Right atrium auricular region (tissue), 2 donors: ENCODE measurements around the gene RAB11FIP5. TPM values are rescaled to one million over a fixed set of nuclear protein-coding genes. Genes with fewer than 3 reads are reported as not detected.
"Not testable (repeated sequence)": the region's sequence is repeated elsewhere in the genome, so short reads cannot be mapped to it uniquely, and the experiment has no call there.

Source experiments
- DNase-seq: peaks from one replicate; pipeline ENCODE4 v3.0.0-alpha.2; 2019; ENCODE audit warnings: low spot score
- H3K27ac ChIP-seq, 2 donors: fragments of 200-600 bp; sonication (generic); 1 replicate in 1 of 2; 2 replicates in 1 of 2; pipeline ENCODE4 v1.5.1; 2016 to 2019
- H3K27me3 ChIP-seq, 2 donors: fragments of 200-600 bp; sonication (generic); one replicate each; pipeline versions ENCODE4 v1.5.1 to v1.6.0; 2017 to 2019
- H3K36me3 ChIP-seq: fragments of 200-600 bp; sonication (generic); one replicate; pipeline ENCODE4 v1.5.1; 2016
- H3K4me1 ChIP-seq, 2 donors: fragments of 200-600 bp; sonication (generic); one replicate each; pipeline versions ENCODE4 v1.5.1 to v1.6.0; 2017 to 2019
- H3K4me3 ChIP-seq, 2 donors: fragments of 200-600 bp; sonication (generic); 1 replicate in 1 of 2; 2 replicates in 1 of 2; pipeline ENCODE4 v1.5.1; 2017 to 2019; ENCODE audit warnings: mild to moderate bottlenecking in 1 of 2, moderate library complexity in 1 of 2
- H3K9me3 ChIP-seq, 2 donors: fragments of 200-600 bp; sonication (generic); one replicate each; pipeline ENCODE4 v1.5.1; 2019
- total RNA-seq, 2 donors: library from RNA; depleted of rRNA; stranded (reverse); fragments of >200 nt; gene quantifications; one replicate each; pipeline ENCODE4 v1.1.0, GENCODE V29; 2016
- TF ChIP-seq, protein P1 (sequence below), 2 donors: fragments of 200-600 bp; sonication (generic); IDR thresholded peaks; one replicate each; pipeline ENCODE4 v1.5.1; 2019; ENCODE audit warnings: antibody characterized with exemption in 2 of 2

Gene RAB11FIP5
- total RNA-seq, 2 donors from 2014 or later = 28.6 to 34.1 TPM

DNA sequence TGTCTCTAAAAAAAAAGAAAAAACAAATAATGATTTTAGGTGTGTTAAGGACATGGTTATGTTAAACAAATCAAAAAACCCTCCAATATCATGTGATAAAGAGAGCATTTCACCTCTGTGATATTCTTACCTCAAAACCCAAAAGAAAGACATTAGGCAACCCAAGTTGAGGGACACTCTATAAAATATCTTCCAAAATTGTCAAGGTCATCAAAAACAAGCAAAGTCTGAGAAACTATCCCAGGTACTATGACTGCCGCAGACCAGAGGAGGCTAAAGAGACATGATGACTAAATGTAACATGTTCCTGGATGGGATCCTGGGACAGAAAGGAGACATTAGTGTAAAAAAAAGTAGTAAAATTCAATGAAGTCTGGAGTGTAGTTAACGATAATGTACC, 45.7 kb downstream of the RAB11FIP5 start:
- Histone ChIP-seq H3K27ac (no peak overlapping the region), H3K27me3 (no peaks in the 10 kb centered on the region), H3K9me3 (no peaks in the 10 kb centered on the region), H3K4me1 (peaks cover 0 to 43% of the 10 kb centered on the region in 2 donors), H3K4me3 (no peak overlapping the region), H3K36me3 (no peaks in the 10 kb centered on the region)
- DNase-seq = no peak
- TF ChIP-seq, protein P1, sequence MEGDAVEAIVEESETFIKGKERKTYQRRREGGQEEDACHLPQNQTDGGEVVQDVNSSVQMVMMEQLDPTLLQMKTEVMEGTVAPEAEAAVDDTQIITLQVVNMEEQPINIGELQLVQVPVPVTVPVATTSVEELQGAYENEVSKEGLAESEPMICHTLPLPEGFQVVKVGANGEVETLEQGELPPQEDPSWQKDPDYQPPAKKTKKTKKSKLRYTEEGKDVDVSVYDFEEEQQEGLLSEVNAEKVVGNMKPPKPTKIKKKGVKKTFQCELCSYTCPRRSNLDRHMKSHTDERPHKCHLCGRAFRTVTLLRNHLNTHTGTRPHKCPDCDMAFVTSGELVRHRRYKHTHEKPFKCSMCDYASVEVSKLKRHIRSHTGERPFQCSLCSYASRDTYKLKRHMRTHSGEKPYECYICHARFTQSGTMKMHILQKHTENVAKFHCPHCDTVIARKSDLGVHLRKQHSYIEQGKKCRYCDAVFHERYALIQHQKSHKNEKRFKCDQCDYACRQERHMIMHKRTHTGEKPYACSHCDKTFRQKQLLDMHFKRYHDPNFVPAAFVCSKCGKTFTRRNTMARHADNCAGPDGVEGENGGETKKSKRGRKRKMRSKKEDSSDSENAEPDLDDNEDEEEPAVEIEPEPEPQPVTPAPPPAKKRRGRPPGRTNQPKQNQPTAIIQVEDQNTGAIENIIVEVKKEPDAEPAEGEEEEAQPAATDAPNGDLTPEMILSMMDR (IDR thresholded peaks at IDR 0.05) = no peak

- H3K27ac ChIP-seq, H3K27me3 ChIP-seq, H3K36me3 ChIP-seq, DNase-seq, H3K4me3 ChIP-seq, H3K9me3 ChIP-seq: not testable (repeated sequence)
- H3K4me1 ChIP-seq = peaks cover 0 to 38% of the 10 kb centered on the region in 2 donors
Observed at GRCh38 chr2:73065070-73065469, 47.7 kb downstream of the RAB11FIP5 start.

GRCh38 chr2:73063909-73064875, 48.6 kb downstream of the RAB11FIP5 start:
- no peak overlapping the region for H3K27ac ChIP-seq

DNA sequence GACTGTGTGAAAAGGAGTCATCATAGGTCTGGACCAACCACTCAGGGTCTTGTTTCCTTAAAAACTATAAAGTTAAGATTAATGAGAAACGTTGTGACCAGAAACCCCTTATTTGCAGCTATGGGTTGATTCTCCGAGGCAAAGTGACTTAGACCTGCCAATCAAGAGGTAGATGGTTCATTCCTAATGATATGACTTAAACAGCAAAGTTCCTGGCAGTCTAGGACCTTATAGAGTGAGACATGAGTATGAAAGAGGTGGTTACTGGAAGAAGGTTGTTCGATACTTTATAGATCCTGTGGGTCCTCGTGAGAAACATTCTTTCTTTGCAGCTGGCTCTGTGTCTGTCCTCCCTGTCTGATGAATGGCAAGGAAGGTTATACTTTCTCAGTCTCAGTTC, 49.3 kb downstream of the RAB11FIP5 start:
- H3K36me3 ChIP-seq = no peaks in the 10 kb centered on the region
- no peak for DNase-seq
- H3K4me3 ChIP-seq = no peak overlapping the region
- peaks cover 0 to 22% of the 10 kb centered on the region in 2 donors for H3K4me1 ChIP-seq
- H3K27ac ChIP-seq = no peak overlapping the region
- TF ChIP-seq, protein P1 (IDR thresholded peaks at IDR 0.05) = no peak
- no peaks in the 10 kb centered on the region for H3K9me3 ChIP-seq
- no peaks in the 10 kb centered on the region for H3K27me3 ChIP-seq

More at GRCh38 chr2:73063909-73064875, 48.6 kb downstream of the RAB11FIP5 start:
- no peaks in the 10 kb centered on the region for H3K36me3 ChIP-seq
- H3K9me3 ChIP-seq = no peaks in the 10 kb centered on the region
- no peak for DNase-seq
- H3K4me1 ChIP-seq = peaks cover 0 to 29% of the 10 kb centered on the region in 2 donors
- no peaks in the 10 kb centered on the region for H3K27me3 ChIP-seq
- H3K4me3 ChIP-seq = no peak overlapping the region
- TF ChIP-seq, protein P1 (IDR thresholded peaks at IDR 0.05) = no peak

DNA sequence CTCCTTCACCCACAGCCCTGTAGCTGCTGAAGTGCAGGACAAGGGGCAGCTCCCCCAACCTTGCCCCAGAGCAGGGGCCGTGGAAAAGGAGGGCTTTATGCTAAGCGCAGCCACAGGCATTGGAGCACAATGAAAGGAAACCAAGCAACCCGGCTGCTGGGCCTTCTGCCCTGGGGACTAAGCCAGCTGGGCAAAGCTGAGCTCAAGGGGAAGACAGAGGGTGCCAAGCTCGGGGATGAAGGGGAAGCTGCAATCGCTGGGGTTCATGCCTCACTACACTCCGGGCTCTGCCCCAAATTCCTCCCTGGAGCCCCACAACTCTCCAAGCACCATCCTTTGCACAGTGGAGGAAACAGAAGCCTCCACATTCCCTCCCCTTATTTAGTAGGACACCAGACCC, 53.6 kb downstream of the RAB11FIP5 start:
- Histone ChIP-seq H3K27ac (no peak overlapping the region), H3K9me3 (peaks cover 0 to 13% of the 10 kb centered on the region in 2 donors), H3K36me3 (peaks cover 21% of the 10 kb centered on the region), H3K27me3 (no peaks in the 10 kb centered on the region), H3K4me1 (peaks cover 0 to 10% of the 10 kb centered on the region in 2 donors), H3K4me3 (no peak overlapping the region)
- no peak for DNase-seq
- TF ChIP-seq, protein P1 (IDR thresholded peaks at IDR 0.05) = no peak

DNA sequence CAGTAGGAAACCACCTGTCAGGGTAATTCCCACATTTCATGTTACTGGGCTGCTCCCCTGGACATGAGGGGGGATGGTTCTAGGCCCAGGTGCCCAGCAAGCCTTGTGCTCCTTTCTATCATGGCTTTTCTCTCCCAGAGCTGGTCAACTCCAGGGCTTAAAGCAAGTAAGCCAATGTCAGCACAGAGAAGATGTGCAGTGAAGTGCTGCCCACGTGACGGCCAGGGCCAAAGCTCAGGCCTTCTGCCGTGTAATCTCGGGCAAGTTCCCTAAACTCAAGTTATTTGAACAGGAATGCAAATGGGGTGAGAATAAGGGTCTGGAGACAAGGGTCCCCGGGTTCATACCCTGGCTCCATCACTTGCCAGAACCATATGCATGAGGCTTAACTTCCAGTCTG, 57.8 kb downstream of the RAB11FIP5 start:
- no peak overlapping the region for H3K4me3 ChIP-seq
- no peak for DNase-seq
- peaks cover 0 to 13% of the 10 kb centered on the region in 2 donors for H3K9me3 ChIP-seq
- H3K27me3 ChIP-seq = no peaks in the 10 kb centered on the region
- TF ChIP-seq, protein P1 (IDR thresholded peaks at IDR 0.05) = no peak
- no peaks in the 10 kb centered on the region for H3K4me1 ChIP-seq
- no peak overlapping the region for H3K27ac ChIP-seq
- H3K36me3 ChIP-seq = peaks cover 21% of the 10 kb centered on the region
